ENCODE results near the gene SLC23A1.

SLC23A1 gene

GRCh38 chr5:139406963-139407362, 23.9 kb upstream of the SLC23A1 start:
- DNase-seq, result no peak

- DNase-seq, result no peak
These were observed 21.4 kb upstream of the SLC23A1 start for GRCh38 chr5:139404484-139404840.

- DNase-seq, result peak; percentile 90
These were observed 20.8 kb upstream of the SLC23A1 start, which contains the start of gene SPATA24 for GRCh38 chr5:139403787-139404483. Gene SPATA24, minus strand, starts transcription at chr5:139404089. Its CDS starts 29 bp downstream, at chr5:139404060.

- no peak for DNase-seq
These were observed 20.3 kb upstream of the SLC23A1 start for GRCh38 chr5:139403418-139403786.

GRCh38 chr5:139402561-139403158, 19.6 kb upstream of the SLC23A1 start:
- no peak for DNase-seq

- DNase-seq, result no peak
These were observed 18.4 kb upstream of the SLC23A1 start for GRCh38 chr5:139401546-139401945.

- no peak for DNase-seq
These were observed 16.5 kb upstream of the SLC23A1 start for GRCh38 chr5:139399501-139400121.

- no peak for DNase-seq
These were observed 14.8 kb upstream of the SLC23A1 start for GRCh38 chr5:139397921-139398320.

- DNase-seq, result no peak
These were observed 13.6 kb upstream of the SLC23A1 start for GRCh38 chr5:139396691-139397090.

GRCh38 chr5:139395844-139396640, 12.9 kb upstream of the SLC23A1 start:
- no peak for DNase-seq

GRCh38 chr5:139394654-139395566, 11.8 kb upstream of the SLC23A1 start, which contains the start of gene PROB1:
Gene PROB1, minus strand, starts transcription at chr5:139395104. Its CDS starts 23 bp downstream, at chr5:139395081.
- no peak for DNase-seq

GRCh38 chr5:139394123-139394653, 11.1 kb upstream of the SLC23A1 start:
- DNase-seq, result no peak

GRCh38 chr5:139393497-139394122, 10.5 kb upstream of the SLC23A1 start:
- no peak for DNase-seq

- DNase-seq, result no peak
These were observed 9.8 kb upstream of the SLC23A1 start for GRCh38 chr5:139392678-139393496.

GRCh38 chr5:139392324-139392677, 9.2 kb upstream of the SLC23A1 start:
- no peak for DNase-seq

- no peak for DNase-seq
These were observed 8.7 kb upstream of the SLC23A1 start for GRCh38 chr5:139391570-139392323.

- DNase-seq, result no peak
These were observed 7.8 kb upstream of the SLC23A1 start for GRCh38 chr5:139390639-139391569.
